Endothelial cell of umbilical vein (primary cell): ENCODE measurements around the gene COPS3. TPM values are rescaled to one million over a fixed set of nuclear protein-coding genes. Genes with fewer than 3 reads are reported as not detected.

Experiments
- BruUV-seq: library from RNA; stranded (reverse); fragments of 400-500 nt; replicated peaks from 2 replicates; lab custom pipeline; 2021; lab: Mats Ljungman, UMichigan
- CTCF ChIA-PET: fragments of 300-600, 350-600 bp; sonication (Branson Sonifier 250); formaldehyde crosslinking; loops from one replicate; lab custom pipeline; 2021; ENCODE audit warnings: antibody characterized with exemption, inconsistent platforms; lab: Charles Lee
- POLR2A ChIA-PET: fragments of 300-600, 350-600 bp; sonication (Branson Sonifier 250); formaldehyde crosslinking; loops from one replicate; lab custom pipeline; 2021; ENCODE audit warnings: antibody characterized with exemption, inconsistent platforms; lab: Charles Lee
- DNase-seq: peaks from one replicate; pipeline ENCODE4 v3.0.0-alpha.2; 2011; ENCODE audit warnings: low read depth, low spot score
- FAIRE-seq: peaks from 2 replicates; lab custom pipeline; 2011; peaks lifted over from hg19 to GRCh38; lab: Jason Lieb, UNC
- H2AFZ ChIP-seq: 2 replicates; pipeline ENCODE4 v1.6.0; 2012; ENCODE audit warnings: low read depth, low read length, control low read depth, inconsistent platforms
- H3K27ac ChIP-seq: 2 replicates; pipeline ENCODE4 v1.5.1; 2011; ENCODE audit warnings: low read depth, mild to moderate bottlenecking, control low read depth, low read length, moderate library complexity; ENCODE audit not compliant: insufficient read depth
- H3K27me3 ChIP-seq, 2 experiments: 2 replicates each; pipeline versions ENCODE4 v1.6.0 to v1.6.1; 2011; ENCODE audit warnings: low read length in 2 of 2, mixed read lengths in 1 of 2; ENCODE audit not compliant: control insufficient read depth in 2 of 2, insufficient read depth in 2 of 2
- H3K36me3 ChIP-seq, 2 experiments: 2 replicates in 1 of 2; 3 replicates in 1 of 2; pipeline ENCODE4 v1.5.1; 2011; ENCODE audit warnings: low read length in 2 of 2, mild to moderate bottlenecking in 1 of 2, moderate library complexity in 1 of 2; ENCODE audit not compliant: control insufficient read depth in 2 of 2, insufficient read depth in 2 of 2; ENCODE audit errors: extremely low read depth in 1 of 2
- H3K4me1 ChIP-seq: 3 replicates; pipeline ENCODE4 v1.5.1; 2011; ENCODE audit warnings: mild to moderate bottlenecking, low read length; ENCODE audit not compliant: control insufficient read depth, insufficient read depth; ENCODE audit errors: extremely low read depth
- H3K4me2 ChIP-seq: 2 replicates; pipeline ENCODE4 v1.6.1; 2011; ENCODE audit warnings: low read length, control low read depth, mixed read lengths; ENCODE audit not compliant: insufficient read depth
- H3K4me3 ChIP-seq, 3 experiments: fragments of 200-600 bp in 1 of 3; sonication (generic), shearing (Covaris generic) in 1 of 3; replicated peaks in 1 of 3; 2 replicates each; pipeline ENCODE4 v1.5.1; 2011 to 2016; ENCODE audit warnings: control low read depth in 3 of 3, low read length in 3 of 3, mild to moderate bottlenecking in 2 of 3, inconsistent platforms in 1 of 3, low read depth in 1 of 3, moderate library complexity in 1 of 3; ENCODE audit not compliant: insufficient read depth in 1 of 3
- H3K79me2 ChIP-seq: 2 replicates; pipeline ENCODE4 v1.6.0; 2012; ENCODE audit warnings: low read length, inconsistent platforms; ENCODE audit not compliant: control insufficient read depth, insufficient read depth
- H3K9ac ChIP-seq: replicated peaks from 2 replicates; pipeline ENCODE3; 2011; ENCODE audit warnings: low read length, control low read depth; ENCODE audit not compliant: insufficient read depth; ENCODE audit errors: extremely low read depth
- H3K9me1 ChIP-seq: replicated peaks from 3 replicates; pipeline ENCODE4 v1.6.0; 2011; ENCODE audit warnings: mild to moderate bottlenecking, low read length; ENCODE audit not compliant: control insufficient read depth, insufficient read depth; ENCODE audit errors: extremely low read depth
- H3K9me3 ChIP-seq: replicated peaks from 2 replicates; pipeline ENCODE4 v1.5.1; 2012; ENCODE audit warnings: low read length, inconsistent platforms; ENCODE audit not compliant: control insufficient read depth, insufficient read depth
- H4K20me1 ChIP-seq: replicated peaks from 2 replicates; pipeline ENCODE3; 2011; ENCODE audit warnings: mild to moderate bottlenecking, low read length; ENCODE audit not compliant: control insufficient read depth, insufficient read depth; ENCODE audit errors: extremely low read depth
- EZH2 ChIP-seq: IDR thresholded peaks from 2 replicates; pipeline ENCODE4 v1.6.1; 2012; ENCODE audit warnings: borderline replicate concordance, low read depth, mild to moderate bottlenecking, moderate library complexity, low read length, inconsistent platforms; ENCODE audit not compliant: severe bottlenecking
- FOS ChIP-seq: IDR thresholded peaks from 2 replicates; pipeline ENCODE4 v1.6.1; 2011; ENCODE audit warnings: mild to moderate bottlenecking, low read length, moderate library complexity, borderline replicate concordance; ENCODE audit not compliant: insufficient read depth
- GATA2 ChIP-seq: IDR thresholded peaks from 2 replicates; pipeline ENCODE4 v1.7.0; 2011; ENCODE audit warnings: low read depth, mild to moderate bottlenecking, moderate library complexity, mixed read lengths, low read length; ENCODE audit not compliant: insufficient read length, insufficient read depth
- JUN ChIP-seq: IDR thresholded peaks from 2 replicates; pipeline ENCODE4 v1.6.1; 2011; ENCODE audit warnings: borderline replicate concordance, low read depth; ENCODE audit not compliant: insufficient read length, insufficient read depth
- MYC ChIP-seq: IDR thresholded peaks from one replicate; pipeline ENCODE4 v1.6.1; 2011; ENCODE audit warnings: mild to moderate bottlenecking, low read depth, low read length
- POLR2AphosphoS5 ChIP-seq: IDR thresholded peaks from 2 replicates; pipeline ENCODE4 v1.6.1; 2012; ENCODE audit warnings: low read depth, mild to moderate bottlenecking, control low read depth, low read length, moderate library complexity; ENCODE audit not compliant: insufficient read depth
- dilution Hi-C: fragments of 300-500 bp; cut with MboI; formaldehyde crosslinking; loops from one replicate; pipeline ENCODE4 v1.15.0; 2019; ENCODE audit warnings: low sequenced_read_pairs; ENCODE audit not compliant: extremely low pct_ligation_motif_present
- intact Hi-C: fragments of 100-400 bp; cut with micrococcal nuclease; formaldehyde crosslinking; loops from one replicate; pipeline ENCODE4 v1.10.0; 2022
- polyA plus RNA-seq, 4 experiments: library from polyadenylated mRNA; depleted of rRNA in 3 of 4; stranded (reverse) in 3 of 4; unstranded in 1 of 4; fragments of >200 nt; gene quantifications; 2 replicates each; pipeline versions ENCODE4 v1.2.1 to v1.2.3, GENCODE V29; 2011 to 2012; ENCODE audit warnings: missing spikeins in 1 of 4
- total RNA-seq: library from RNA; stranded (reverse); gene quantifications from 2 replicates; pipeline ENCODE4 v1.2.3, GENCODE V29; 2021
- TF ChIP-seq, protein P1 (sequence below): IDR thresholded peaks from 2 replicates; pipeline ENCODE4 v1.6.1; 2011; ENCODE audit not compliant: insufficient read depth, insufficient read length
- TF ChIP-seq, protein P2 (sequence below), 2 donors: IDR thresholded peaks; 1 replicate in 1 of 2; 2 replicates in 1 of 2; pipeline ENCODE4 v1.5.1; 2011; ENCODE audit warnings: low read length in 2 of 2, mild to moderate bottlenecking in 2 of 2, moderate library complexity in 2 of 2, control low read depth in 1 of 2, inconsistent platforms in 1 of 2, low read depth in 1 of 2; ENCODE audit not compliant: insufficient read depth in 1 of 2; ENCODE audit errors: extremely low read depth in 1 of 2

Gene COPS3
- total and polyA plus RNA-seq, 2 donors (not counting 3 experiments of a cell fraction or from before 2014, with no cell fraction given), result 54.8 to 80.9 TPM

GRCh38 chr17:17223736-17224135 lies 57.3 kb downstream of the COPS3 start:
- Histone ChIP-seq H3K36me3 (peaks cover 10 to 76% of the 10 kb centered on the region in 2 experiments), H3K27ac (no peak overlapping the region), H3K4me1 (no peaks in the 10 kb centered on the region), H3K4me3 (no peak overlapping the region), H2AFZ (no peak overlapping the region), H3K9me3 (no peaks in the 10 kb centered on the region), H3K9ac (no peak overlapping the region), H3K9me1 (no peaks in the 10 kb centered on the region), H4K20me1 (no peaks in the 10 kb centered on the region), H3K79me2 (no peaks in the 10 kb centered on the region), H3K27me3 (no peaks in the 10 kb centered on the region), H3K4me2 (no peak overlapping the region)
- no peak for DNase-seq
- intact Hi-C loops, result no loop called here
- TF ChIP-seq MYC (no peak), JUN (no peak), GATA2 (no peak), EZH2 (no peak), POLR2AphosphoS5 (no peak), FOS (no peak)
- TF ChIP-seq, protein P1, sequence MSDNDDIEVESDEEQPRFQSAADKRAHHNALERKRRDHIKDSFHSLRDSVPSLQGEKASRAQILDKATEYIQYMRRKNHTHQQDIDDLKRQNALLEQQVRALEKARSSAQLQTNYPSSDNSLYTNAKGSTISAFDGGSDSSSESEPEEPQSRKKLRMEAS, result no peak
- TF ChIP-seq, protein P2, sequence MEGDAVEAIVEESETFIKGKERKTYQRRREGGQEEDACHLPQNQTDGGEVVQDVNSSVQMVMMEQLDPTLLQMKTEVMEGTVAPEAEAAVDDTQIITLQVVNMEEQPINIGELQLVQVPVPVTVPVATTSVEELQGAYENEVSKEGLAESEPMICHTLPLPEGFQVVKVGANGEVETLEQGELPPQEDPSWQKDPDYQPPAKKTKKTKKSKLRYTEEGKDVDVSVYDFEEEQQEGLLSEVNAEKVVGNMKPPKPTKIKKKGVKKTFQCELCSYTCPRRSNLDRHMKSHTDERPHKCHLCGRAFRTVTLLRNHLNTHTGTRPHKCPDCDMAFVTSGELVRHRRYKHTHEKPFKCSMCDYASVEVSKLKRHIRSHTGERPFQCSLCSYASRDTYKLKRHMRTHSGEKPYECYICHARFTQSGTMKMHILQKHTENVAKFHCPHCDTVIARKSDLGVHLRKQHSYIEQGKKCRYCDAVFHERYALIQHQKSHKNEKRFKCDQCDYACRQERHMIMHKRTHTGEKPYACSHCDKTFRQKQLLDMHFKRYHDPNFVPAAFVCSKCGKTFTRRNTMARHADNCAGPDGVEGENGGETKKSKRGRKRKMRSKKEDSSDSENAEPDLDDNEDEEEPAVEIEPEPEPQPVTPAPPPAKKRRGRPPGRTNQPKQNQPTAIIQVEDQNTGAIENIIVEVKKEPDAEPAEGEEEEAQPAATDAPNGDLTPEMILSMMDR (IDR thresholded peaks at IDR 0.05; ENCODE audit: extremely low read depth in 1 of 2, insufficient read depth in 1 of 2, low read depth in 1 of 2, low read length in 2 of 2), result no peak
- ChIA-PET CTCF (interaction anchor here (1.4 to 1.7 kb wide), 2 partner anchors 13 to 82 kb away, joined by 3 to 4 read pairs; no protein-coding TSS in a partner anchor), POLR2A (no interaction called here)
- FAIRE-seq, result no peak
- dilution Hi-C loops, result no loop called here
- no TSS peak for BruUV-seq
